ENCODE results near the gene CNTN4. TPM values are rescaled to one million over a fixed set of nuclear protein-coding genes. Genes with fewer than 3 reads are reported as not detected.

The CNTN4 gene
- total and polyA plus RNA-seq, 2 of the 8 experiments (the other 6 are each of a cell fraction or from before 2014, with no cell fraction given), result 0.41 to 2.2 TPM

DNA sequence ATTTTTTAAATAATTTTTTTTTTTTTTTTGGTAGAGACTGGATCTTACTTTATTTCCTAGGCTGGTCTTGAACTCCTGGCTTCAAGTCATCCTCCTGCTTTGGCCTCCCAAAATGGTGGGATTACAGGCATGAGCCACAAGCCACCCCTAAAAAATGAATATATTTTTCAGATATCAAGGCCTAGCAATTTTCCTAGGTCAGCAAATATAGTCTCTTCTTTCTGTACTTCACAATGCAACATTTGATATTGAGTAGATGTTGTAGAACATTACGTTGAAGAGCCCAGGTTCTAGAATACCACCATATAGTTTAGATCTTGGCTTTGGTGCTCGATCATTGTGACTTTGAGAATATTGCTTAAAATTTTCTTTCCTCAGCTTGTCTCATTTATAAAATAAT is 437.9 kb downstream of the CNTN4 start:
- no peak overlapping the region for H4K8ac ChIP-seq (ENCODE audit: extremely low read depth, insufficient read depth, low read length)
- no peak overlapping the region for H3K56ac ChIP-seq (replicated peaks; ENCODE audit: insufficient read length, low read depth, low read length)
- no peak overlapping the region for H3K23ac ChIP-seq (ENCODE audit: insufficient read length)
- DNase-seq (ENCODE audit: low read depth in 1 of 2, low spot score in 2 of 2) (no peak), FAIRE-seq (no peak)
- H2BK15ac ChIP-seq (ENCODE audit: low read length), result no peak overlapping the region
- 91% methylated on average over 2 of the region's 2 CpGs; no CpG with 5 or more reads in 1 of the 2 experiments for WGBS, 2 experiments (ENCODE audit: extremely low coverage in 1 of 2, insufficient coverage in 1 of 2, insufficient read length in 1 of 2, insufficient replicate concordance in 2 of 2, low coverage in 1 of 2, low lambda C conversion rate in 2 of 2, missing lambda C conversion rate in 1 of 2)
- no peak overlapping the region for H4K5ac ChIP-seq (ENCODE audit: insufficient read length, low read depth, low read length)
- no peak overlapping the region for H2BK20ac ChIP-seq (ENCODE audit: low read length)
- no peak overlapping the region for H3K27ac ChIP-seq (ENCODE audit: low read depth, low read length)
- H2AK5ac ChIP-seq (ENCODE audit: low read depth, low read length), result no peak overlapping the region
- no peaks in the 10 kb centered on the region for H3K23me2 ChIP-seq (ENCODE audit: low read depth, low read length)
- H2AFZ ChIP-seq (ENCODE audit: low read length), result no peak overlapping the region
- no peak overlapping the region for H3K9ac ChIP-seq (replicated peaks in 1 of 4; ENCODE audit: extremely low read depth in 1 of 4, low read depth in 3 of 4, low read length in 3 of 4)
- CTCF ChIA-PET (ENCODE audit: partially characterized antibody), result no interaction called here
- no peak overlapping the region for H3K4me3 ChIP-seq (ENCODE audit: extremely low read depth in 1 of 4, insufficient read depth in 2 of 4, low read depth in 3 of 4, low read length in 4 of 4)
- no peaks in the 10 kb centered on the region for H3K79me2 ChIP-seq (ENCODE audit: control insufficient read depth in 1 of 2, insufficient read depth in 2 of 2, low read length in 2 of 2)
- no peak overlapping the region for H3K4me2 ChIP-seq (ENCODE audit: insufficient read depth in 1 of 2, low read depth in 2 of 2, low read length in 2 of 2)
- H3K79me1 ChIP-seq (ENCODE audit: low read depth, low read length), result no peaks in the 10 kb centered on the region
- H3K18ac ChIP-seq (ENCODE audit: extremely low read depth, low read length), result no peak overlapping the region
- H2BK12ac ChIP-seq (ENCODE audit: low read depth, low read length), result no peak overlapping the region
- H4K20me1 ChIP-seq (replicated peaks in 1 of 2; ENCODE audit: control insufficient read depth in 1 of 2, insufficient read depth in 2 of 2, low read length in 2 of 2), result no peaks in the 10 kb centered on the region
- H3K4ac ChIP-seq (replicated peaks; ENCODE audit: insufficient read length, low read depth, low read length), result no peak overlapping the region
- POLR2A ChIA-PET (ENCODE audit: partially characterized antibody), result no interaction called here
- H2BK5ac ChIP-seq (ENCODE audit: low read depth, low read length), result no peak overlapping the region
- H3K36me3 ChIP-seq (ENCODE audit: control insufficient read depth in 2 of 4, insufficient read depth in 4 of 4, low read length in 3 of 4), result no peaks in the 10 kb centered on the region
- no peak overlapping the region for H2BK120ac ChIP-seq (replicated peaks; ENCODE audit: low read depth, low read length)
- TF ChIP-seq SAP30 (IDR thresholded peaks at IDR 0.05; ENCODE audit: insufficient read depth, insufficient replicate concordance, low read length) (no peak), HDAC6 (IDR thresholded peaks at IDR 0.05; ENCODE audit: low read depth, low read length) (no peak)
- no peak overlapping the region for H4K91ac ChIP-seq (replicated peaks; ENCODE audit: insufficient read length, low read length)
- H3K27me3 ChIP-seq (replicated peaks in 1 of 4; ENCODE audit: control insufficient read depth in 3 of 4, extremely low read depth in 1 of 4, insufficient read depth in 3 of 4, low read length in 3 of 4), result no peaks in the 10 kb centered on the region
- H3K9me3 ChIP-seq (ENCODE audit: insufficient read depth in 2 of 2, low read depth in 1 of 2, low read length in 1 of 2), result no peaks in the 10 kb centered on the region
- H3K4me1 ChIP-seq (replicated peaks in 1 of 4; ENCODE audit: control insufficient read depth in 3 of 4, insufficient read depth in 4 of 4, low read length in 3 of 4), result no peaks in the 10 kb centered on the region
- H3K14ac ChIP-seq (ENCODE audit: insufficient read length), result no peak overlapping the region
